K562 (cell line): ENCODE measurements around the gene MBD6.

Experiments used
- CEBPG ChIP-seq, 3 experiments: fragments of 200-800 bp in 1 of 3; sonication (Bioruptor generic) in 1 of 3; sonication (generic) in 1 of 3; formaldehyde crosslinking in 1 of 3; IDR thresholded peaks in 2 of 3; conservative IDR thresholded peaks in 1 of 3; 2 replicates each; pipeline versions ENCODE4 v1.6.1 to v1.8.0; 2016 to 2022; ENCODE audit warnings: missing compliant biosample characterization in 2 of 3, missing genetic modification characterization in 2 of 3, mild to moderate bottlenecking in 1 of 3, missing genetic modification reagents in 1 of 3
- CTCF ChIP-seq, 3 experiments: IDR thresholded peaks in 2 of 3; conservative IDR thresholded peaks in 1 of 3; 2 replicates each; pipeline ENCODE4 v1.5.1; 2011 to 2012; ENCODE audit warnings: low read length in 3 of 3, mild to moderate bottlenecking in 3 of 3, control low read depth in 2 of 3, improper control_type of control experiment in 1 of 3, inconsistent platforms in 1 of 3, low read depth in 1 of 3, mixed read lengths in 1 of 3, moderate library complexity in 1 of 3; ENCODE audit not compliant: insufficient read depth in 2 of 3
- NFE2L1 ChIP-seq: fragments of 450-650 bp; IDR thresholded peaks from 2 replicates; pipeline ENCODE4 v1.6.1; 2016; ENCODE audit warnings: missing genetic modification characterization, low read depth, mild to moderate bottlenecking, missing compliant biosample characterization, moderate library complexity, borderline replicate concordance
- TAF1 ChIP-seq: IDR thresholded peaks from 2 replicates; pipeline ENCODE4 v1.6.1; 2011; ENCODE audit warnings: mild to moderate bottlenecking, low read length, moderate library complexity; ENCODE audit not compliant: insufficient read depth, control insufficient read depth, severe bottlenecking; ENCODE audit errors: extremely low read depth
- ZEB2 ChIP-seq: fragments of 450-650 bp; IDR thresholded peaks from 2 replicates; pipeline ENCODE4 v1.6.1; 2016

- TF ChIP-seq CEBPG (CRISPR knock-in tag; IDR thresholded peaks at IDR 0.05) (no peak), CEBPG (tag; conservative IDR thresholded peaks at IDR 0.05 in 1 of 2, IDR thresholded peaks at IDR 0.05 in 1 of 2) (no peak), CTCF (IDR thresholded peaks at IDR 0.05 in 2 of 3, conservative IDR thresholded peaks at IDR 0.05 in 1 of 3; ENCODE audit: insufficient read depth in 2 of 3, low read depth in 1 of 3, low read length in 3 of 3) (no peak), TAF1 (no peak), NFE2L1 (no peak), ZEB2 (no peak)
Measured at GRCh38 chr12:57550641-57551549, 28.3 kb downstream of the MBD6 start.
